Right lobe of liver (tissue), 4 donors: Measurements from ENCODE around the gene TRPM3.

Experiments used
- CTCF ChIP-seq, 4 donors: fragments of 200-600 bp in 3 of 4; fragments of 450-650 bp in 1 of 4; IDR thresholded peaks; one replicate each; pipeline versions ENCODE4 v1.5.1 to v1.8.0; 2016 to 2022; ENCODE audit warnings: antibody characterized with exemption in 4 of 4, mild to moderate bottlenecking in 2 of 4
- POLR2A ChIP-seq: fragments of 450-650 bp; IDR thresholded peaks from one replicate; pipeline ENCODE4 v1.6.1; 2017; ENCODE audit warnings: antibody characterized with exemption, mild to moderate bottlenecking
- donor health status: DM: no; HTN: no; CAD: no.
- donor health status: DM: no; HTN: no; CAD: no.
- donor health status: DM: no; HTN: yes; CAD: no.

GRCh38 chr9:71128796-71129195 lies 7.4 kb upstream of the TRPM3 start:
- TF ChIP-seq POLR2A (no peak), CTCF (IDR thresholded peaks at IDR 0.05) (no peak)
